ENCODE results near the gene C1orf35. TPM values are rescaled to one million over a fixed set of nuclear protein-coding genes. Genes with fewer than 3 reads are reported as not detected.

The C1orf35 gene
- total RNA-seq, 2 donors from 2014 or later, result 4.5 to 4.9 TPM

- no peak overlapping the region for H3K27ac ChIP-seq
- H3K4me1 ChIP-seq, result no peaks in the 10 kb centered on the region
- H3K9me3 ChIP-seq, result no peaks in the 10 kb centered on the region
- DNase-seq (ENCODE audit: low spot score), result no peak
- H3K36me3 ChIP-seq, result no peaks in the 10 kb centered on the region
- no peaks in the 10 kb centered on the region for H3K27me3 ChIP-seq
- no peak overlapping the region for H3K4me3 ChIP-seq
- no peak for TF ChIP-seq CTCF (IDR thresholded peaks at IDR 0.05)
These were observed 22.1 kb upstream of the C1orf35 start for GRCh38 chr1:228125185-228125584.

- H3K36me3 ChIP-seq, result no peaks in the 10 kb centered on the region
- no peaks in the 10 kb centered on the region for H3K27me3 ChIP-seq
- no peaks in the 10 kb centered on the region for H3K4me1 ChIP-seq
- no peak for TF ChIP-seq CTCF (IDR thresholded peaks at IDR 0.05)
- H3K27ac ChIP-seq, result no peak overlapping the region
- no peak overlapping the region for H3K4me3 ChIP-seq
- no peak for DNase-seq (ENCODE audit: low spot score)
- H3K9me3 ChIP-seq, result no peaks in the 10 kb centered on the region
These were observed 20.4 kb upstream of the C1orf35 start for GRCh38 chr1:228123505-228123904.

GRCh38 chr1:228122921-228123441 is 19.9 kb upstream of the C1orf35 start:
- H3K4me3 ChIP-seq, result no peak overlapping the region
- no peak for TF ChIP-seq CTCF (IDR thresholded peaks at IDR 0.05)
- H3K4me1 ChIP-seq, result no peaks in the 10 kb centered on the region
- no peaks in the 10 kb centered on the region for H3K9me3 ChIP-seq
- H3K27ac ChIP-seq, result no peak overlapping the region
- H3K36me3 ChIP-seq, result no peaks in the 10 kb centered on the region
- H3K27me3 ChIP-seq, result no peaks in the 10 kb centered on the region
- DNase-seq (ENCODE audit: low spot score), result no peak

- H3K27me3 ChIP-seq, result no peaks in the 10 kb centered on the region
- DNase-seq (ENCODE audit: low spot score), result no peak
- no peaks in the 10 kb centered on the region for H3K9me3 ChIP-seq
- H3K4me3 ChIP-seq, result no peak overlapping the region
- TF ChIP-seq CTCF (IDR thresholded peaks at IDR 0.05), result no peak
- no peaks in the 10 kb centered on the region for H3K4me1 ChIP-seq
- no peak overlapping the region for H3K27ac ChIP-seq
- no peaks in the 10 kb centered on the region for H3K36me3 ChIP-seq
These were observed 17.8 kb upstream of the C1orf35 start for GRCh38 chr1:228120857-228121489.

- no peak for DNase-seq (ENCODE audit: low spot score)
- TF ChIP-seq CTCF (IDR thresholded peaks at IDR 0.05), result no peak
- Histone ChIP-seq H3K9me3 (no peaks in the 10 kb centered on the region), H3K27me3 (no peaks in the 10 kb centered on the region), H3K4me3 (no peak overlapping the region), H3K27ac (no peak overlapping the region), H3K36me3 (no peaks in the 10 kb centered on the region), H3K4me1 (no peaks in the 10 kb centered on the region)
These were observed 17.2 kb upstream of the C1orf35 start for GRCh38 chr1:228120351-228120750.

- no peak overlapping the region for H3K27ac ChIP-seq
- no peak overlapping the region for H3K4me3 ChIP-seq
- no peaks in the 10 kb centered on the region for H3K4me1 ChIP-seq
- no peak for TF ChIP-seq CTCF (IDR thresholded peaks at IDR 0.05)
- no peak for DNase-seq (ENCODE audit: low spot score)
- H3K36me3 ChIP-seq, result no peaks in the 10 kb centered on the region
- H3K27me3 ChIP-seq, result no peaks in the 10 kb centered on the region
- no peaks in the 10 kb centered on the region for H3K9me3 ChIP-seq
These were observed 14.9 kb upstream of the C1orf35 start for GRCh38 chr1:228118040-228118439.
